Effector CD4-positive, alpha-beta T cell (primary cell): ENCODE data around the gene SCMH1.

Experiments used
- DNase-seq: peaks from one replicate; pipeline ENCODE4 v3.0.0-alpha.2; 2020

Gene SCMH1

DNA sequence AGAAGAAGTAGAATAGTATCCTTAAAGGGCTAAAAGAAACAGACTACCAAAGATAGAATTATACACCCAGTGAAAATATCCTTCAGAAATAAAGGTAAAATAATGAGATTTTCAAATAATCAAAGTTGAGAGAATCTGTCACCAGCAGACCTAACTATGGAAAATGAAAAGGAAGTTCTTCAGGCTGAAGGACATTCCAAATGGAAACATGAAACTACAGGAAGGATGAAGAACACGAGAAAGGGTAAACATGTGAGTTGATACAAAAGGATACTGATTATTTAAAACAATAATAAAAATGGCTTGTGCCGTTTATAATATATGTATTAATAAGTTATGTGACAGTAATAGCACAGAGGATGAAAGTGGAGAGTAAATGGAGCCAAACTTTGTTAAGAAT lies 163.5 kb downstream of the SCMH1 start:
- DNase-seq, result no peak

DNA sequence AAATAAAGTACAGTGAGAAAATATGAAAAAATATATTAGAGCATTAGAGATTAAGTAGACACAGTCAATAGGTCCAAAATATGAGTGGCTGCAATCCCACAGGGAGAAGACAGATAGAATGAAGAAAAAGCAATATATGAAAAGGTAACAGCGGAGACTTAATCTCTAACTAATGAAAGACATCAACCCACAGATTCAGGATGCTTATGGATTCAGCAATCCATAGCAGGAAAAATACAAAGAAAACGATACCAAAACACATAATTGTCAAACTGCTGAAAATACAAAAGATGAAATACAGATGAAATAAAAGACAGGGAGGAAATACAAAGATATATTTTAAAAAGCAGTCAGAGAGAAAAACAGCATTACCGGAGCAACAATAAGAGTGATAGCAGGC lies 163.9 kb downstream of the SCMH1 start:
- no peak for DNase-seq

DNA sequence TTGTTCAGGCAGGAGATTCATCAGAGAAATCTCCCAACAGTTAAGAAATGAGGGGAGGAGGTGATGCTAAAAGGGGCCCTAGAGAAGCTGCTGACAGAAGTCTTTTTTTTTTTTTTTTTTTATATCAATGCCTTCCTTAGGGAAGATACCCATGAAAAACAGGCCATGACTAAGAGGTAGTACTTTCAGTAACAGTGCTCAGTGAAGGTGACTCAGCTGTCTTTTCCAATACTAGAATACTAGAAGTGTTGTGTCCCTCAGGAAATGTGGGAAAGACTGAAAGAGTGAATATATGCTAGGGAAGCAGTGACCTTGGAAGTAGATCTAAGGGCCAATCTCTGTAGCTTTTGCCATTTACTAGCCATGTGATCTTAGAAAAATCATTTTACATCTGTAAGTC lies 168.1 kb downstream of the SCMH1 start:
- no peak for DNase-seq

DNA sequence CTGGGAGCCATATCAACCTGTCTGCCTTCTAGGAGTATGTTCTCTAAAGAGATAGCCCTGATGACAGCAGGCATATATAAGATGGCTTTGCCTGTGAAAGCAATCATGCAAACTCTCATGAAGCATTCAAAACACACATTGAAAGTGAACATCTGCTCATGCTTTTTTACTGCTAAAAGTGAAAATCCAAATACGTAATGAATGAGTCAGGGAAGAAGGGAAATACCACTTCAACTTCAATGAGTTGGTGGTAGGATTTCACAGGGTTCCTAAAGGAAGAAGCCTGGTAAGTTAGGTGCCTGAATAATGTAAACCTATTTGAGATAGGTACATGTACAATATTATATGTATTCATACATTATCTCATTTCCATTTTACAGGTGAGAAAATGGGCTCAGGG lies 170.1 kb downstream of the SCMH1 start:
- no peak for DNase-seq

DNA sequence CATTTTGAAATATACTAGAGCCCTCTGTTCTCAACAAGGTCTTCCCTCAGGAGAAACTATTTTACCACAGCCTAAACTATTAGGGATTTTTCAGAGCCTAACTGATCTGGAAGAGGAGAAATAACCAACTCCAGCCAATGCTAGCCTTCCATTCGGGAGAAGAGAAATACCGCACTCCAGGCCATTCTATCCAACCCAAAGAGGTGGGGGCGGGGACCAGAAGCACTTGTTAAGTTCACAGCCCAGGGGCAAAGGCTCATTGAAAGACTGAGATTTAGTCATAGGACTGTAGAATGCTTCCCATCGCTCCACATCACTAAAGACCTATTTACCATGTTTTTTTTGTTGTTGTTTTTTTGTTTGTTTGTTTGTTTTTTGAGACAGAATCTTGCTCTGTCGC lies 185.2 kb downstream of the SCMH1 start:
- DNase-seq, result no peak

DNA sequence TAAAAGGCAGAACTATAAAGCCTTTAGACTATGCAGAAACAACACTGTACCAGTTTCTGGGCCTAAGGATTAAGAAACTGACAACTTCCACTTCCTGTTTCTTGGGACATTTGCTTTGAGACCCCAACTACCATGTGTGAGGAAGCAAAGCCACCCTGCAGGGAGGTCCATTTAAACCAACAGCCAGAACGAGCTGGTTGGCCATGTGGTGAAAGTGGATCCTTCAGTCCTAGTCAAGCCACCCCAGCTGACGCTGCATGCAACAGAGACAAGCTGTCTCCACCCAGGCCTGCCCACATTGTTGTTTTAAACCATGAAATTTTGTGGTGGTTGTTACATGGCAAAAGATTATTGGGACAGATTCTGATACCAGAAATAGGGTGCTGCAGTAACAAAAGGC lies 188.8 kb downstream of the SCMH1 start:
- DNase-seq, result no peak

DNA sequence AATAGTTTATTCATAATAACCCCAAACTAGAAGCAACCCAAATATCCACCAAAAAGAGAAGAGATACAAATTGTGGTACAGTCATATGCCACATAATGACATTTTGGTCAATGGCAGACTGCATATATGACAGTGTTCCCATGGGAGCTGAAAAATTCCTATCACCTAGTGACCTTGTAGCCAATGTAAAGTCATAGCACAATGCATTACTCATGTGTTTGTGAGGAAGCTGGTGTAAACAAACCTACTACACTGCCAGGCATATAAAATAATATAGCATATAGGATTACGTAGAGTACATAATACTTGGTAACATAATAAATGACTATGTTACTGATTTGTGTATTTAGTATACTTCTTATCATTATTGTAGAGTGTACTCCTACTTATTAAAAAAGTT lies 191.1 kb downstream of the SCMH1 start:
- no peak for DNase-seq

DNA sequence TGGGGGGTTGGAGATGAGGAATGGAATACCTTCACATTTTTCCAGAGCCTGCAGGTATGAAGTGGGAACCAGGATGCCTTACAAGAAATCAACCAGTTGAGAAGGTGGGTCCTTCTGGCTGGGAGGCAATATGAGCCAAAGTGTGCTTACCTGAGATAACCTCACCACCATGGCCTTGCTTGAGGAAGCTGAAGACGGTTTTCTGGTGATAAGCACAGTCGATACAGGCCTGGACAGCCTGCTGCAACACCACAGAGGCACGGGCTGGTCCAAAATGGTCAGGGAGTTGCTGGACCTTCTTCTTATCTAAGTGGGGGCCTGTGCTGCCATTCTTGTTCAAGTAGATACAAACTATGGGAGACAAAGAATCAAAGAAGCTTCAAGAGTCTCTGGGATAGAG lies 193.6 kb downstream of the SCMH1 start:
- no peak for DNase-seq

DNA sequence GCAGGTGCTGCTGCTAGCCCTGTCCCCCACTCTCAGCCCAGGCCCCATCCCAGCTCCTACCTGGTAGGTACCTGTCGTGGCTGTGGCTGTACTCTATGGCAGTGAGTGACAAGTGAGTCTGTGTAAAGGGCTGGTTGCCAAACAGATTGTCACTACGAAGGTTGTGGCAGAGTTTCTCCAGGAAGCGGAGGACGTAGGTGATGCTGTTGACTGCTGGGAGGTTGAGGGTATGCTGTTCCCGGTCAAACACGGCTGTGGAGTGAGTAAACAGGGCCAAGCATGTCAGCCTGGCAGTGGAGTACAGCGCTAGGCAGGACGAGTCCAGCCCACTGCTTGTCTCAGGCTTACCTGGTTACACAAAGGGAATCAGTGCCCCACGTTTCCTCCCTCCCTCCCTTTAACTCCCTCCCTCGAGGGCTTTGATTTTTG lies 195.7 kb downstream of the SCMH1 start:
- DNase-seq, result no peak

DNA sequence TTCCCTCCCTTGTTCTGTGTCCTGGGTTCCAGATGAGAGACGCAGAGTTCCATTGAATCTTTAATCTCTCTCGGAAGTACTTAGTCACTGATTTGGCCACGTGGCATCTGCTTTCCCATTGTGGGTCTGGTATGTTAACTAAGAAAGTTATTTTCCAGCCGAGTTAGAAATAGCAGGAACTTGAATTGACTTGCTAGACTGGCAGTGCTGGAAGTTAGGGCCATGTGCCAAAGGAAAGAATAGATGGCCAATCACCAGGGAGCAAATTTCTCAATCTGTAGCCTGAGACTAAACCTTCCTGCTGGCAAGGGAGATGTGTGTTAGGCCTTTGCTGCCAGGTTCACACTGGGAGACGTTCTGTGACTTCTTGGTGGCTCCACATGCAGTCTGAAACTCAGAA lies 196.4 kb downstream of the SCMH1 start:
- DNase-seq, result no peak

DNA sequence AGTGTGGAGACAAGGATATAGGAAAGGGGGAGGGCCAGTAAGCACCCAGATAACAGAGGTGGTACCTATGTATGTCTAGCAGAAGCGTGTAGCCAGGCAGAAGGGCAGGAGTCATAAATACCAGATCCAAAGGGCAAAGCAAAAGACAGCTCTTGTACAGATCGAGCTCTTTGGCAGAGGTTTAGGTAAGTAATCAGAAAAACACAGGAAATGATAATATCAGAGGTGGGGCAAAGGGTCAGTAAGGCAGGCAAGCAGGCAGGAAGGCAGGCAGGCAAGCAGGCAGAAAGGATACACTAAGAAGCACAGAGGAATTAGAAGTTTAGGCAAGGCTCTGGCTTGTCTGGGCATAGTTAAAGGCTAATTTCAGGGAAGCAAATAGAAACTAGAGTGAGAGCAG lies 197.9 kb downstream of the SCMH1 start:
- DNase-seq, result no peak

DNA sequence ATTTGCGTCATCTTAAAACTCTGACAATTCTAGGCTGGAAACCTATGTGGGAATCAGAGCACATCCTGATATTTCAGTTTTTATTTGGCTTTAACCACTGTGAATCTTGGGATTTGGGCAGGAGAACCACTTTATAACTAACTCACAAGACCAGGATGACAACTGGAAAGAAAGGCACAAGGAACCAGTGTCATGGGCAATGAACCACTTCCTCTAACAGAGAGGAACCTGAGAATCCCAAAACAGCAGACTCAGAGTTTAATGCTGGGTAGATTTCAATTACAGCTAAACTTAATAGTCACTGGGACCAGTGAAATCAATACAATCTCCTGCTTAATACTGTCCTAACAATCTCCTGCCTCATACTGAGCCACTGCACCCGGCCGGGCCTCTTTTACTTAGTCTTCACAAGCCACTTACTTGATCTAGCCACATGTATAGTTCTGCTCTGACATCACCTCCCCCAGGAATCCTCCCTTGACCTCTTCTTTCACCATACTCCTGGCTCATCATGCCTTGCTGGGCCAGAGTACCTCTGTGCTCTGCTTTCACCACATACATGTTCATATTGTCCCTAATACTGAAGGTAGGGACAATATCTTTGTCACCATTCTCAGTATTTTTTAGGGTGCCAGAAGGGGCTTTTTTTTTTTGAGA lies 200.4 kb downstream of the SCMH1 start:
- no peak for DNase-seq

DNA sequence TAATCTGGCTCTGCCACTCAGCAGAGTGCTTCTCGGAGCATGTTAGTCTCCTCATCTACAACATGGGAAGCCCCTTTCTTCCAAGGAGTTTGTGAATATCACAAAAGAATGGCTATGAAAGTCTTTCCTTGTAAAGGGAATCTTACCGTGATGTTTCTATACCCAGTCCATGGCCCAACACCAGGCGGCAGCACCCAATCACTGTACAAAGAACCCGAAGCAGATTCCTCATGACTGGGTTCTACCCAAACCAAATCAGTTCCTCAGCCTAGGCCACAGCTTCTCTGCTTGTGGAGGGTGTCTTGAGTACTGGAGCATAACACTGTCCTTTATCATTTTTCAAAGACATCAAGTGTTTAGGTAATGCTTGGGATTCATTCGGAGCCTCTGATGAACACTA lies 204.0 kb downstream of the SCMH1 start:
- DNase-seq, result no peak

DNA sequence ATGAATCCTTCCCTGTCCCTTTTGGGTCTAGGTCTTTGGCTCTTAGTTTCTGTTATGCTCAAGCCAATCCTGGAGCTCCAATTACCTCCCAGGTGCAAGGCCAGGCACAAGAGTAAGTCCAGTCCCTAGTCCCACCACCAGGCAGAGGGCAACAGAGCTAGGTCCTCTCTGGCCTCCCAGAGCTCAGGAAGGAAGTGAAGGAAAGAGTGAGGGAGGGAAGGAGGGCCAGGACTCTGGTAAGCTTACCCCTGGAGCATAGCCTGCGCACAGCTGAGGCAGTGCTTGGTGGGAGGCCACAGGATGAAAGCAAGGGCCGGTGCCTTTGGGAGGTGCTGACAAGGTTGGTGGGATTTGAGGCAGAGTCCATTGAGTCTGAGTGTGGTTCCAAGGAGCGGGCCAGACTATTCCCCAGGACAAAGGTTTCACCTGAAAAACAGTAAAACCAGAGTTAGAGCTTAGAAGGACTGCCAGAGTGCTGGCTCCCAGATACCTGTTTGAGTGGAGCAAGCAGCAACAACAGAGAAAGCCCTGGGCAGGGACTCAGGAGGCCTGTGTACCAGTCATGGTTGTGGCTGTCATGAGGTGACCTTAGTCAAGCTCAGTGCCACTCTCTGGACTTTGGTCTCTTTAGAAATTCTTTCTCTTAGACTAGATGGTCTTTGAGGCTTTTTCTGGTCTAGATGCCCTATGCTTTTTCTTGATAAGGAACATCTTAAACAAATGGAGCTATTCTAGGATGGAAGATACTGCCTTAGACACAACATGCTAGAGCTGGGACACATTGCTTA lies 204.8 kb downstream of the SCMH1 start:
- no peak for DNase-seq

DNA sequence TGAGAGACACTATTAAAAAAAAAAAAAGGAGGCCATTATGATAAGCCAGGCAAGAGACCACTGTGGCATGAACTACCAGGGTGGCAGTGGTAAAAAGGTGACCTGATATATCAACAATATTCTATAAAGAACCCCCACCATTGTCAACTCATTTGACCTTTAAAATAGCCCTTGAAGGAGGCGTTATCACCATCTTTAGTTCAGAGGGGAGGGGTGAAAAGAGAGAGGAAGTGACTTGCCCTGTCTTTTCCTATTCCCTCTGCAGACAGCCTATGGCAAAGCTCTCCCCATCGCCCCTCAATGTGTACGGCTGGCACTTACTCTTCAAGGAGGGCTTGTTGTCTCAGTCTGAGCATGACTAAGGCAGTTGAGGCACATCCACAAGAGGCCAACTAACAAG lies 208.8 kb downstream of the SCMH1 start:
- no peak for DNase-seq

DNA sequence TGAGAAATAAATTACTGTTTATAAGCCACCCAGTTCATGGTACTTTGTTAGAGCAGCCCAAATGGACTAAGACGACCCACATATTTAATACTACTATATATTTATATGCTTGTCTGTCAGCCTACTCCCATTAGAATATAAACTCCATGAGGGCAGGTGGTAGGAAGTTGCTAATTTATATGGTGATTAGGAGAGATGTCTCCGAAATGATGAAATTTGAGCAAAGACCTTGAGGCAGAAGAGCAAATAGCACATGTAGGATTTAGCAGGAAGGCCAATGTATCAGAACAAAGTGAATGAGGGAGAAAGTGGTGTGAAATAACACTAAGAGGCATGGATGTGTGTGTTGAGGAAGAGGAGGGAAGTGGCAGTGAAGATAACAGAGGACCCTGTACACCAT lies 210.0 kb downstream of the SCMH1 start:
- DNase-seq, result no peak

DNA sequence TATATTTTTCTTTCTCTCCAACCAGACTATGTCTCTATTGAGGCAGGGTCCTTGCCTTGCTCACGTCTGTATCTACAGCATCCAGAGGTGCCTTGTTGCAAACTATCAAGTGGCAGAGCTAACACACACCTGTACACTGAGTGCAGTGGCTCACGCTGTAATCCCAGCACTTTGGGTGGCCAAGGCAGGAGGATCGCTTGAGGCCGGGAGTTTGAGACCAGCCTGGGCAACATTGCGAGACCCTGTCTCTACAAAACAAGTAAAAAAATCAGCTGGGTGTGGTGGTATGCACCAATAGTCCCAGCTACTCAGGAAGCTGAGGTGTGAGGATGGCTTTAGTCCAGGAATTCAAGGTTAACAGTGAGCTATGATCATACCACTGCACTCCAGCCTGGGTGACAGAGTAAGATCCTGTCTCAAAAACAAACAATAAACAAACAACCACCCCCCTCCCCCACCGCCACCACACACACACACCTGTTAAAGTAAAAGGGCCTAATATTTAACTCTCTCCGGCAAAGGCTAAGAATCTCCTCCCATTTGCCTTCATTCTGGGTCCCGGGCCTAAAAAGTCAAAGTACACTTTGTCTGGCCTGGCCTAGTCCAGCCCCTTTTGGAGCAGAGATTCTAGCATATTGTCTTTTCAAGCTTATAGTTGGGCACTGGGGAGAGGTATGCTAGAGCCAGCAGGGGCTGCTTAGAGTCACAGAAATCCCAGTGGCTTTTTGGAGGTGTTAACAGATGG lies 211.1 kb downstream of the SCMH1 start:
- DNase-seq, result no peak

DNA sequence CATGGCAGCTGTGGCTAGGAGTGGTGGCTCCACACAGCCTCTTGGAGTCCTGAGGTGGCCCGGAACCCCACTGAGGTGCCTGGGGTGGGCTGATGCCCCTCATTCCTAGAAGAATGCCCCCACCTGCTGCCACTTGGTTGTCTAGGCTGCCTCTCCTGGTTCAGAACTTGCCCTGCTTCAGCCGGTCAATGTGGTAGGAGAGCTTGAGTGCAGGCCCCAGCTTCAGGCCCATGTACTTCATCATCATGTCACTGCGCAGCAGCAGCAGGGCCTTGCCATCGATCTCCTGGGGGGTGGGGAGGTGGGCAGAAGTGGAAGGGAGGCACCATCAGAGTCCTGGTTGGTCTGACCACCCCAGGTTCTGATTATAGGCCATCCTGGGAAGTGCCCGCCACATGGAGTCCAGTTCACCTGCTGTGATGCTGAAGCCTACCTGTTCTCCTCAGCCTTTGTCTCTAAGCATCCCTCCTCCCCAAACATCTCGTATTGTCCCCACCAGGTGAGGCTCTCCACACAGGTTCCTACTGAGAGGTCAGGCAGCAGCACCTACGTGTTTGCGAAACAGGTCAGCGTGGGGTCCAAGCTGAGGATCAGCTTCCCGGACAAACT lies 214.0 kb downstream of the SCMH1 start:
- DNase-seq, result no peak

DNA sequence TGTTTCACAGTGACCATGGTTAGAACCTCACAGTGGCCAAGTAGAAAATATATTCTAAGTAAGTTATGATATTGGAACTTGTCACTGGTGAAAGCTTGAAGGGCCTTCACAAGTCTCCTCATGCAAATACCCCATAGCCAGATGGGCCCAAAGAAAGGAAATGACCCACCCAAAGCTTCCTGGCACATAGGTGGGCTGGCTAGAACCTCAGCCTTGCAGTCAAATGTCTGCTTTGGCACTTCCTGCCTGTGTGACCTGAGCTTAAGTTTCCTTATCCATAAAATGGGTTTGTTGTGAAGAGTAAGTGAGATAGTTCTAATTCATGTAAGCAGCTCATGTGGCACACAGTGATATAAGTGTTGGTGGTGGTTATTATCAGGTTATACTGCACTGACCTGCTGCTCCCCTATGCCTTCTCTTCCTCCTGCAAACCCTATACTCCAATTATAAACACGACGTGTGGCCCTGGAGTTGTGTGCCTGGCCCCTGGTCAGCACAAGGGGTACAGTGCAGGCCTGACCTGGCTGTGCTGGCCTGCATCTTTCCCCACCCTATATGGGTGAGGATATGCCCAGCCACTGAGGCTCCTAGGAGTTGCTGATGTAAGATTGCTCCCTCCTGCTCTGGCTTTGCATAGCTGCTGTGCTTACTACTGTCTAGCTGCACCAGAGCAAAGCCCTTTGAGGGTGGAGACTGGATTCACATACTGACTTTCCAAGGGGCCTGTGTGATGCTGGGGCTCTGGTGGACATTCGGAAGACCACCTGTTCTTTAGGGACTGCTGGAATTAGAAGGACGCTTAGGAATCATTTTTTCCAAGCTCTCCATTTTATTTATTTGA lies 215.9 kb downstream of the SCMH1 start:
- no peak for DNase-seq

DNA sequence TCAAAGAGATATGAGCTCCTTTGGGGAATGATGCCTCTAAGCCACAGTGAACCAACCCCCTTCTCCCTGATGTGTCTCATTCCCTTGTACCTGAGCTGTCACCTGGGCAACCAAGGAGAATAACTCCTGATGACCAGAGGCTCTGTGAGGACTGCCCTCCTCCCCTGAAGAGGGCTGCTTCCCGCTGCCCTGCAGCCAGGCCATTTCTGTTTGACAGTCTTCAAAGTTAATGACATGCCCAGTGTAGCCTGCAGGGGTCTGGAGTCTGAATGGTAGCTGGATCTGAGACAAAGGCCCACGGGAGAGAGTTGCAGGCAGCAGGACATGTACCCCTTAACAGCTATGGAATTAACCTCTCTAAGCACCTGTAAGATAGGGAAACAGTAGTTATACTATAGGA lies 217.2 kb downstream of the SCMH1 start:
- no peak for DNase-seq

DNA sequence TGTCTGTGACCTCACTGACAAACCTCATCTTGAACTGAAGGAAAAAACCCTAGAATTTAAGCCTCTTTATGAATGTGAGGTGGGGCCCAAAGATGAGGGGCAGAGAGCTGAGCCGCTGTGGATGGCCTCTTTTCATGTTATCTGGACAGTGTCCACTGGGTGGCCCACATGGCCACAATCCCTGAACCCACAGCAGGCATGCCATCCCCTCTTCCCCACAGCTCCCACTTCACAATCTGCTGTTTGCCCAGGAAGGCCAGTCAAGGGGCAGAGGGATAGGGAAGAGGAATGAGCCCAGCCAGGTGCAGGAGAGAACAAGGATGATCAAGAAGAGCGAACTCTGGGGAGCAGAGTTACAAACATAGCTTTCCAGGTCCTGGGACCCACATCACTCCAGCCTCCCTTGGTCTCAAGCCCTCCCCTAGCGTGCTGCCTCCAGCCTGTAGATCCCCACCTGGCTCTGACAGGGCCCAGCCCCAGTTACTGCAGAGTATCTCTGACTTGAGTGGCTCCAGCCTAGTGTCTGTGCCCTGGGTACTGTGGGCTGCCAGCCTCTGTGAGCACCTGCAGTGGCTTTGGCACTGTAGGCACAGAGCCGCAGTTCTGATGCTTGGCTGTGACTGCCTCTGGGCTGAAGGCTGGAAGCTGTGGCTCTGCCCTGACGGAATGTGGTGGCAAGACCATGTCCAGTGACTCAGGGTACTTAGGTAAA lies 218.7 kb downstream of the SCMH1 start:
- no peak for DNase-seq

DNA sequence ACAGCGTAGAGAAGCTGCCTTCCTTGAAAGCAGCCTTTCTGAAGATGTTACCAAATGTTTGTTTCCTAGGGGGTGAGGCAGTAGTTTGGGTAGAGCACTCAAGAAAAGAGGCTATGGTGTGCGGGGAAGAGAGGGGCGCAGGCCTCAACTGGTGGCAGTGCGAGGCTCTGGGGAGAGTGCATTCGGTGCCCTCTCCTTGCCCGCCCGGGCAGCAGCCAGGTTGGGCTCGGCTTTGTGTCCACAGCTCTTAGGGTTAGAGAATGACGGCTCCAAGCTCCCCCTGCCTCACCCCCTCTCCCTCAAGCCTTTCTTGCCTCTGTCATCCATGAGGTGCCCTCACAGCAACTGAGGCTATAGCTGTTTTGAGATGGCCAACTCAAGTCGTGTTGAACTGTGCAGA lies 219.7 kb downstream of the SCMH1 start:
- DNase-seq, result no peak
